K562 (cell line): ENCODE data around the gene NUFIP2. TPM values are rescaled to one million over a fixed set of nuclear protein-coding genes. Genes with fewer than 3 reads are reported as not detected.
"Not testable (repeated sequence)": the region's sequence is repeated elsewhere in the genome, so short reads cannot be mapped to it uniquely, and the experiment has no call there.

Source experiments
- ATAC-seq: fragments of 200-7000 bp; cut with Tn5 transposase; 3 replicates; pipeline ENCODE4 v1.9.1; 2020; ENCODE audit warnings: moderate library complexity
- BruUV-seq: library from RNA; stranded (reverse); fragments of 400-500 nt; replicated peaks from 2 replicates; lab custom pipeline; 2021; lab: Mats Ljungman, UMichigan
- CTCF ChIA-PET: fragments of 300-600 bp; formaldehyde crosslinking; extraction: SDS; loops from one replicate; lab custom pipeline; 2021; ENCODE audit warnings: low intra/inter-chr PET ratio; lab: Yijun Ruan, JAX
- POLR2A ChIA-PET: fragments of 300-600, 350-650 bp; sonication (Branson Sonifier 250); formaldehyde crosslinking; extraction: SDS; loops from one replicate; lab custom pipeline; 2021; ENCODE audit warnings: antibody characterized with exemption, inconsistent platforms; lab: Yijun Ruan, JAX
- DNase-seq, 4 experiments: peaks; one replicate each; pipeline versions ENCODE4 v3.0.0 to v3.0.0-alpha.2; 2011 to 2018; ENCODE audit warnings: low spot score in 3 of 4, mixed read lengths in 3 of 4; ENCODE audit errors: extremely low read depth in 1 of 4
- FAIRE-seq: peaks from 2 replicates; lab custom pipeline; 2011; peaks lifted over from hg19 to GRCh38; lab: Jason Lieb, UNC
- H2AFZ ChIP-seq: 2 replicates; pipeline ENCODE4 v1.6.0; 2011; ENCODE audit warnings: low read depth, low read length, control low read depth, inconsistent platforms
- H3K27ac ChIP-seq: fragments of 200-600 bp; 3 replicates; pipeline ENCODE4 v1.8.0; 2011; ENCODE audit warnings: low read depth, mild to moderate bottlenecking, control low read depth, inconsistent platforms, low read length, moderate library complexity, mixed read lengths; ENCODE audit errors: extremely low read depth
- H3K27me3 ChIP-seq, 2 experiments: fragments of 300-600 bp in 1 of 2; 2 replicates in 1 of 2; 3 replicates in 1 of 2; pipeline versions ENCODE4 v1.6.0 to v1.8.0; 2011; ENCODE audit warnings: inconsistent platforms in 2 of 2, low read length in 2 of 2, mild to moderate bottlenecking in 1 of 2, mixed read lengths in 1 of 2, moderate library complexity in 1 of 2; ENCODE audit not compliant: control insufficient read depth in 2 of 2, insufficient read depth in 2 of 2
- H3K36me3 ChIP-seq: fragments of 300-600 bp; 3 replicates; pipeline ENCODE4 v1.8.0; 2011; ENCODE audit warnings: mild to moderate bottlenecking, low read length, inconsistent platforms; ENCODE audit not compliant: control insufficient read depth, insufficient read depth
- H3K4me1 ChIP-seq, 2 experiments: fragments of 200-600 bp in 1 of 2; replicated peaks in 1 of 2; 2 replicates in 1 of 2; 3 replicates in 1 of 2; pipeline versions ENCODE4 v1.5.1 to v1.8.0; 2011; ENCODE audit warnings: inconsistent platforms in 2 of 2, low read length in 2 of 2, mild to moderate bottlenecking in 1 of 2, mixed read lengths in 1 of 2, moderate library complexity in 1 of 2; ENCODE audit not compliant: control insufficient read depth in 2 of 2, insufficient read depth in 2 of 2
- H3K4me2 ChIP-seq: 2 replicates; pipeline ENCODE4 v1.6.1; 2011; ENCODE audit warnings: low read length, control low read depth, inconsistent platforms, mixed read lengths; ENCODE audit not compliant: insufficient read depth
- H3K4me3 ChIP-seq: fragments of 200-600 bp; sonication (generic), shearing (Covaris generic); 2 replicates; pipeline ENCODE4 v1.5.1; 2016; ENCODE audit warnings: control low read depth, inconsistent platforms
- H3K79me2 ChIP-seq: fragments of 200-600 bp; 3 replicates; pipeline ENCODE4 v1.8.0; 2011; ENCODE audit warnings: low read length, inconsistent platforms; ENCODE audit not compliant: control insufficient read depth, insufficient read depth
- H3K9ac ChIP-seq, 2 experiments: 2 replicates each; pipeline versions ENCODE4 v1.6.0 to v1.6.1; 2011; ENCODE audit warnings: low read depth in 2 of 2, low read length in 2 of 2, control low read depth in 1 of 2, inconsistent platforms in 1 of 2, mild to moderate bottlenecking in 1 of 2, mixed read lengths in 1 of 2; ENCODE audit not compliant: insufficient read depth in 1 of 2
- H3K9me1 ChIP-seq: one replicate; pipeline ENCODE4 v1.6.0; 2011; ENCODE audit warnings: inconsistent platforms, mild to moderate bottlenecking, low read length, moderate library complexity; ENCODE audit not compliant: control insufficient read depth, insufficient read depth
- H3K9me3 ChIP-seq: replicated peaks from 2 replicates; pipeline ENCODE4 v1.5.1; 2011; ENCODE audit warnings: low read depth, low read length, inconsistent platforms; ENCODE audit not compliant: control insufficient read depth, insufficient read depth
- H4K20me1 ChIP-seq: replicated peaks from 2 replicates; pipeline ENCODE4 v1.6.1; 2011; ENCODE audit warnings: low read length, inconsistent platforms, mixed read lengths; ENCODE audit not compliant: control insufficient read depth, insufficient read depth
- C11orf30 ChIP-seq: fragments of 450-650 bp; IDR thresholded peaks from 2 replicates; pipeline ENCODE4 v1.6.1; 2016; ENCODE audit warnings: low read depth, mild to moderate bottlenecking
- CCNT2 ChIP-seq: IDR thresholded peaks from 2 replicates; pipeline ENCODE4 v1.6.1; 2011; ENCODE audit warnings: borderline replicate concordance, low read depth, mild to moderate bottlenecking, moderate library complexity, mixed read lengths, low read length; ENCODE audit not compliant: insufficient read length; ENCODE audit errors: extremely low read depth
- KLF13 ChIP-seq: fragments of 450-650 bp; IDR thresholded peaks from 2 replicates; pipeline ENCODE4 v1.6.1; 2016; ENCODE audit warnings: missing genetic modification characterization, low read depth, mild to moderate bottlenecking, missing compliant biosample characterization, moderate library complexity, borderline replicate concordance
- MAFG ChIP-seq: fragments of 450-650 bp; conservative IDR thresholded peaks from 2 replicates; pipeline ENCODE4 v1.6.1; 2016; ENCODE audit warnings: missing genetic modification characterization, missing compliant biosample characterization
- MAFK ChIP-seq: IDR thresholded peaks from 2 replicates; pipeline ENCODE4 v1.6.1; 2011; ENCODE audit warnings: low read length, improper control_type of control experiment
- NRF1 ChIP-seq, 2 experiments: fragments of 450-650 bp; IDR thresholded peaks in 1 of 2; conservative IDR thresholded peaks in 1 of 2; 2 replicates each; pipeline ENCODE4 v1.6.1; 2014; ENCODE audit warnings: mild to moderate bottlenecking in 2 of 2
- THRAP3 ChIP-seq: fragments of 450-650 bp; IDR thresholded peaks from 2 replicates; pipeline ENCODE4 v1.6.1; 2016; ENCODE audit warnings: mild to moderate bottlenecking, inconsistent platforms, borderline replicate concordance
- TRIM24 ChIP-seq, 2 experiments: fragments of 450-650 bp; IDR thresholded peaks; 2 replicates each; pipeline ENCODE4 v1.6.1; 2016
- ZNF143 ChIP-seq: sonication (generic); formaldehyde crosslinking; IDR thresholded peaks from 2 replicates; pipeline ENCODE4 v1.9.0; 2022; ENCODE audit warnings: mild to moderate bottlenecking, missing genetic modification reagents
- ZNF316 ChIP-seq: fragments of 450-650 bp; IDR thresholded peaks from 2 replicates; pipeline ENCODE4 v1.6.1; 2016
- ZSCAN29 ChIP-seq: fragments of 450-650 bp; IDR thresholded peaks from 2 replicates; pipeline ENCODE4 v1.6.1; 2017
- WGBS: fragments of 100-300 bp; shearing (Covaris generic); methylation state at CpG from one replicate; pipeline ENCODE4 v1.1.6; 2016; ENCODE audit warnings: low coverage, mixed read lengths; ENCODE audit not compliant: insufficient coverage; ENCODE audit errors: missing lambda C conversion rate; 5-methylcytosine and 5-hydroxymethylcytosine counted together
- in situ Hi-C: fragments of 300-500 bp; cut with MboI; formaldehyde crosslinking; loops from 4 replicates; pipeline ENCODE4 v1.15.0; 2018; ENCODE audit warnings: inconsistent platforms, mixed read lengths
- intact Hi-C: fragments of 100-400 bp; cut with micrococcal nuclease; formaldehyde crosslinking; loops from 2 replicates; pipeline ENCODE4 v1.14.2; 2022
- polyA plus RNA-seq, 8 experiments: library from polyadenylated mRNA; depleted of rRNA in 4 of 8; stranded (reverse) in 5 of 8; unstranded in 3 of 8; fragments of >200 nt; fragmentation: Nextera tagmentation in 2 of 8; fragmentation: Illumina TruSeq in 1 of 8; extraction: Ambion mirVana in 2 of 8; extraction: Trizol in 1 of 8; gene quantifications; 2 replicates each; pipeline versions ENCODE4 v1.2.1 to v1.2.3, GENCODE V29; 2011 to 2014; ENCODE audit warnings: inconsistent platforms in 1 of 8, missing spikeins in 1 of 8
- total RNA-seq, 7 experiments: library from RNA; depleted of rRNA in 6 of 7; stranded (reverse); fragments of >200 nt in 6 of 7; fragmentation: Illumina TruSeq in 2 of 7; extraction: Trizol in 2 of 7; gene quantifications; 2 replicates each; pipeline versions ENCODE4 v1.2.1 to v1.2.3, GENCODE V29; 2011 to 2021; ENCODE audit warnings: low replicate concordance in 1 of 7
- TF ChIP-seq, protein P1 (sequence below): fragments of 450-650 bp; formaldehyde crosslinking; IDR thresholded peaks from 2 replicates; pipeline ENCODE4 v1.4.0; 2020; ENCODE audit warnings: mild to moderate bottlenecking

The NUFIP2 gene
- total and polyA plus RNA-seq, 9 of the 15 experiments (the other 6 are each of a cell fraction or from before 2014, with no cell fraction given) = 4.9 to 40.7 (median 18.5) TPM

- Histone ChIP-seq H2AFZ (no peak overlapping the region), H3K4me2 (no peak overlapping the region), H3K79me2 (no peaks in the 10 kb centered on the region), H3K9me1 (no peaks in the 10 kb centered on the region), H3K36me3 (no peaks in the 10 kb centered on the region), H3K4me3 (no peak overlapping the region), H3K9me3 (no peaks in the 10 kb centered on the region), H4K20me1 (no peaks in the 10 kb centered on the region), H3K27me3 (no peaks in the 10 kb centered on the region), H3K9ac (no peak overlapping the region), H3K4me1 (peaks cover 0 to 13% of the 10 kb centered on the region in 2 experiments; a peak in 3 of 5 replicates), H3K27ac (no peak overlapping the region)
- no peak for ATAC-seq
- in situ Hi-C loops = no loop called here
- no peak for FAIRE-seq
- intact Hi-C loops = no loop called here
- DNase-seq = no peak
- TF ChIP-seq ZNF143 (CRISPR knock-in tag) = no peak
- peak; percentile 36; the same call in 1 of the 2 replicates for TF ChIP-seq MAFG (tag)
- TF ChIP-seq C11orf30 = peak; percentile 77
- TF ChIP-seq ZNF316 = peak; percentile 91
- no peak for TF ChIP-seq THRAP3
- TF ChIP-seq MAFK = 0 out of 2 replicates have a peak, but pooled peaks have one; percentile 14
- no peak for TF ChIP-seq ZSCAN29
- TF ChIP-seq KLF13 = no peak
- TF ChIP-seq, protein P1, sequence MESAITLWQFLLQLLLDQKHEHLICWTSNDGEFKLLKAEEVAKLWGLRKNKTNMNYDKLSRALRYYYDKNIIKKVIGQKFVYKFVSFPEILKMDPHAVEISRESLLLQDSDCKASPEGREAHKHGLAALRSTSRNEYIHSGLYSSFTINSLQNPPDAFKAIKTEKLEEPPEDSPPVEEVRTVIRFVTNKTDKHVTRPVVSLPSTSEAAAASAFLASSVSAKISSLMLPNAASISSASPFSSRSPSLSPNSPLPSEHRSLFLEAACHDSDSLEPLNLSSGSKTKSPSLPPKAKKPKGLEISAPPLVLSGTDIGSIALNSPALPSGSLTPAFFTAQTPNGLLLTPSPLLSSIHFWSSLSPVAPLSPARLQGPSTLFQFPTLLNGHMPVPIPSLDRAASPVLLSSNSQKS (CRISPR knock-in tag) = no peak
- TF ChIP-seq NRF1 (conservative IDR thresholded peaks at IDR 0.05 in 1 of 2, IDR thresholded peaks at IDR 0.05 in 1 of 2) = no peak
- TF ChIP-seq CCNT2 = no peak
- no peak for TF ChIP-seq TRIM24 (IDR thresholded peaks at IDR 0.05)
- WGBS = 100% methylated on average over 3 of the region's 3 CpGs
- BruUV-seq = no TSS peak
- ChIA-PET POLR2A (interaction anchor here (0.9 to 1.3 kb wide), 2 partner anchors 11 to 16 kb away, joined by 3 to 5 read pairs; no protein-coding TSS in a partner anchor), CTCF (no interaction called here)
Measured at GRCh38 chr17:29235904-29236303, 58.0 kb downstream of the NUFIP2 start.

DNA sequence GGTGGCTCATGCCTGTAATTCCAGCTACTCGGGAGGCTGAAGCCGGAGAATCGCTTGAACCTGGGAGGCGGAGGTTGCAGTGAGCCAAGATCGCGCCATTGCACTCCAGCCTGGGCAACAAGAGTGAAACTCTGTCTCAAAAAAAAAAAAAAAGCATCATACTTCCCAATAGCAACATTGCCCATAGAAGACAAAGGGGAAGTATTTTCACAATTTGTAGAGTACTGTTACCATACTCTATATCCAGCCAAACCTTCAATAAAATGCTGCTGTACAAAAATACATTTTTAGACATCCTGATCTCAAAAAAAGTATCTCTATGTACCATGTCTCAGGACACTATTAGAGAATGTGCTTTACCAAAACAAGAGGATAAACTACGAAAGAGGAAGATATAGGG is 59.0 kb downstream of the NUFIP2 start:
- peaks cover 0 to 13% of the 10 kb centered on the region in 2 experiments; a peak in 3 of 5 replicates for H3K4me1 ChIP-seq
- BruUV-seq, H3K79me2 ChIP-seq, CTCF ChIA-PET, H3K27ac ChIP-seq, DNase-seq, H3K27me3 ChIP-seq, ATAC-seq, H3K9ac ChIP-seq, H3K9me1 ChIP-seq, H3K4me3 ChIP-seq, in situ Hi-C loops, H3K36me3 ChIP-seq, H4K20me1 ChIP-seq, intact Hi-C loops, FAIRE-seq, H2AFZ ChIP-seq, H3K4me2 ChIP-seq, H3K9me3 ChIP-seq: not testable (repeated sequence)
- WGBS = 57% methylated on average over 2 of the region's 7 CpGs
- POLR2A ChIA-PET = interaction anchor here (0.9 to 1.3 kb wide), 2 partner anchors 10 to 15 kb away, joined by 3 to 5 read pairs; no protein-coding TSS in a partner anchor
